HepG2 (cell line): ENCODE results near the gene YBX2. TPM values are rescaled to one million over a fixed set of nuclear protein-coding genes. Genes with fewer than 3 reads are reported as not detected.

ENCODE experiments used
- CCAR2 ChIP-seq: fragments of 200-400 bp; formaldehyde crosslinking; optimal IDR thresholded peaks from 2 replicates; pipeline ENCODE3; 2018; ENCODE audit warnings: low read depth, mild to moderate bottlenecking, low read length, moderate library complexity
- CTCF ChIP-seq: sonication (generic); formaldehyde crosslinking; IDR thresholded peaks from 2 replicates; pipeline ENCODE4 v1.5.0; 2020; ENCODE audit warnings: mild to moderate bottlenecking, missing genetic modification reagents, moderate library complexity
- EED ChIP-seq: sonication (generic); formaldehyde crosslinking; IDR thresholded peaks from 2 replicates; pipeline ENCODE4 v1.5.0; 2020; ENCODE audit warnings: mild to moderate bottlenecking, missing genetic modification reagents
- KAT8 ChIP-seq: IDR thresholded peaks from 2 replicates; pipeline ENCODE4 v1.6.1; 2016; ENCODE audit warnings: missing genetic modification reagents, missing compliant biosample characterization
- NAIF1 ChIP-seq: sonication (generic); formaldehyde crosslinking; IDR thresholded peaks from 2 replicates; pipeline ENCODE4 v1.5.0; 2020; ENCODE audit warnings: mild to moderate bottlenecking, missing genetic modification reagents, borderline replicate concordance
- PHF21A ChIP-seq: sonication (generic); formaldehyde crosslinking; IDR thresholded peaks from 2 replicates; pipeline ENCODE4 v1.5.0; 2020; ENCODE audit warnings: mild to moderate bottlenecking, missing genetic modification reagents
- STAT6 ChIP-seq: sonication (generic); formaldehyde crosslinking; IDR thresholded peaks from 2 replicates; pipeline ENCODE4 v1.4.0; 2020; ENCODE audit warnings: missing genetic modification reagents, mild to moderate bottlenecking, borderline replicate concordance
- ZBTB40 ChIP-seq, 2 experiments: fragments of 450-650 bp in 1 of 2; sonication (generic) in 1 of 2; formaldehyde crosslinking in 1 of 2; IDR thresholded peaks; 2 replicates each; pipeline versions ENCODE4 v1.6.1 to v1.8.0; 2016 to 2022; ENCODE audit warnings: antibody characterized with exemption in 1 of 2, mild to moderate bottlenecking in 1 of 2, missing genetic modification reagents in 1 of 2
- ZC3H4 ChIP-seq: sonication (generic); formaldehyde crosslinking; IDR thresholded peaks from 2 replicates; pipeline ENCODE4 v1.4.0; 2020; ENCODE audit warnings: missing genetic modification reagents, borderline replicate concordance
- ZNF264 ChIP-seq: sonication (generic); formaldehyde crosslinking; IDR thresholded peaks from 2 replicates; pipeline ENCODE4 v1.4.0; 2020; ENCODE audit warnings: missing genetic modification reagents
- ZNF639 ChIP-seq: conservative IDR thresholded peaks from 2 replicates; pipeline ENCODE4 v1.6.1; 2018; ENCODE audit warnings: missing genetic modification reagents
- polyA plus RNA-seq, 8 experiments: library from polyadenylated mRNA; depleted of rRNA in 3 of 8; stranded (reverse) in 7 of 8; unstranded in 1 of 8; fragments of >200 nt; fragmentation: Illumina TruSeq in 4 of 8; extraction: Trizol in 4 of 8; gene quantifications; 2 replicates each; pipeline versions ENCODE4 v1.2.1 to v1.2.3, GENCODE V29; 2011 to 2016; ENCODE audit warnings: low read depth in 4 of 8, missing spikeins in 1 of 8, mixed read lengths in 1 of 8; ENCODE audit not compliant: insufficient read depth in 1 of 8
- total RNA-seq, 5 experiments: library from RNA; depleted of rRNA; stranded (reverse); fragments of >200 nt; fragmentation: Illumina TruSeq; extraction: Trizol; gene quantifications; 2 replicates each; pipeline ENCODE4 v1.2.3, GENCODE V29; 2016; ENCODE audit warnings: low read depth in 1 of 5

Gene YBX2
- total and polyA plus RNA-seq, 2 of the 13 experiments (the other 11 are each of a cell fraction or from before 2014, with no cell fraction given): 0.12 to 0.22 TPM

GRCh38 chr17:7329374-7329996 lies 35.0 kb upstream of the YBX2 start (continued):
- TF ChIP-seq ZBTB40 (IDR thresholded peaks at IDR 0.05) (no peak), ZBTB40 (CRISPR knock-in tag; IDR thresholded peaks at IDR 0.05) (no peak; the same call in 1 of the 2 replicates), EED (CRISPR knock-in tag) (no peak), PHF21A (CRISPR knock-in tag) (peak; percentile 94), KAT8 (CRISPR knock-in tag) (peak; percentile 93), STAT6 (CRISPR knock-in tag) (peak; percentile 28; the same call in 1 of the 2 replicates), ZC3H4 (CRISPR knock-in tag) (no peak), CTCF (CRISPR knock-in tag) (0 out of 2 replicates have a peak, but pooled peaks have one; percentile 35), NAIF1 (no peak), ZNF639 (peak; percentile 93), CCAR2 (no peak), ZNF264 (CRISPR knock-in tag) (0 out of 2 replicates have a peak, but pooled peaks have one; percentile 54)
